Lower leg skin (tissue), 3 donors: ENCODE data around the gene CD164L2.
"Not testable (repeated sequence)": the region's sequence is repeated elsewhere in the genome, so short reads cannot be mapped to it uniquely, and the experiment has no call there.

Experiments used
- POLR2A ChIP-seq, 2 donors: fragments of 450-650 bp; IDR thresholded peaks; one replicate each; pipeline ENCODE4 v1.6.1; 2016 to 2017; ENCODE audit warnings: antibody characterized with exemption in 2 of 2, mild to moderate bottlenecking in 1 of 2, moderate library complexity in 1 of 2
- TF ChIP-seq, protein P1 (sequence below), 3 donors: fragments of 450-650 bp; IDR thresholded peaks; one replicate each; pipeline ENCODE4 v1.5.1; 2016; ENCODE audit warnings: antibody characterized with exemption in 3 of 3, mild to moderate bottlenecking in 3 of 3, moderate library complexity in 2 of 3

DNA sequence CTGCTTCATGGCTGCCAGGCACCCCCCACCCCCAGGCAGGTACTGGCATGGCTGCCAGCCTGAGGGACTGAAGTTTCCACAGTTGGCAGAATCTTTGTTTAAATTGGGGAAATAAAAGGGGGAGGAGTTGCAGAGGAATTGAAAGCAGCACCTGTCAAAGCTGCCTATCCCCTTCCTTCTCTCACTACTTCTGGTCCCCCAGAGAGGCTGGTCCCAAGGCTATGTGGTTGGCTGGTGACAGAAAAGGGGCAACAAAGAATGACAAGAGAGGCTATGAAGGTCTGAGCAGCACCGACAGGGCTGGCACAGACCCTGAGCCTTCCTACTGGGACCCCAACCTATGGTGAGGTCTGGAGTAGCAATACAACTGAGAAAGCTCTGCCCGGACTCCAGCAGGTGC, 23.7 kb upstream of the CD164L2 start:
- TF ChIP-seq, protein P1, sequence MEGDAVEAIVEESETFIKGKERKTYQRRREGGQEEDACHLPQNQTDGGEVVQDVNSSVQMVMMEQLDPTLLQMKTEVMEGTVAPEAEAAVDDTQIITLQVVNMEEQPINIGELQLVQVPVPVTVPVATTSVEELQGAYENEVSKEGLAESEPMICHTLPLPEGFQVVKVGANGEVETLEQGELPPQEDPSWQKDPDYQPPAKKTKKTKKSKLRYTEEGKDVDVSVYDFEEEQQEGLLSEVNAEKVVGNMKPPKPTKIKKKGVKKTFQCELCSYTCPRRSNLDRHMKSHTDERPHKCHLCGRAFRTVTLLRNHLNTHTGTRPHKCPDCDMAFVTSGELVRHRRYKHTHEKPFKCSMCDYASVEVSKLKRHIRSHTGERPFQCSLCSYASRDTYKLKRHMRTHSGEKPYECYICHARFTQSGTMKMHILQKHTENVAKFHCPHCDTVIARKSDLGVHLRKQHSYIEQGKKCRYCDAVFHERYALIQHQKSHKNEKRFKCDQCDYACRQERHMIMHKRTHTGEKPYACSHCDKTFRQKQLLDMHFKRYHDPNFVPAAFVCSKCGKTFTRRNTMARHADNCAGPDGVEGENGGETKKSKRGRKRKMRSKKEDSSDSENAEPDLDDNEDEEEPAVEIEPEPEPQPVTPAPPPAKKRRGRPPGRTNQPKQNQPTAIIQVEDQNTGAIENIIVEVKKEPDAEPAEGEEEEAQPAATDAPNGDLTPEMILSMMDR (IDR thresholded peaks at IDR 0.05), result not testable (repeated sequence)
- TF ChIP-seq POLR2A (IDR thresholded peaks at IDR 0.05), result not testable (repeated sequence)
